ENCODE data around the gene USPL1.

- TF ChIP-seq GLIS3 (CRISPR knock-in tag; IDR thresholded peaks at IDR 0.05) (no peak), ZFP3 (CRISPR knock-in tag; IDR thresholded peaks at IDR 0.05) (no peak), ZFP30 (CRISPR knock-in tag; IDR thresholded peaks at IDR 0.05) (no peak), TOX (CRISPR knock-in tag; IDR thresholded peaks at IDR 0.05; ENCODE audit: borderline replicate concordance) (no peak), OSR1 (CRISPR knock-in tag; IDR thresholded peaks at IDR 0.05) (no peak), ZC3H10 (CRISPR knock-in tag; IDR thresholded peaks at IDR 0.05) (no peak), RARB (CRISPR knock-in tag; IDR thresholded peaks at IDR 0.05) (no peak), ESRRG (CRISPR knock-in tag; IDR thresholded peaks at IDR 0.05) (no peak), CREB5 (CRISPR knock-in tag; IDR thresholded peaks at IDR 0.05; ENCODE audit: low read depth) (no peak), TSHZ2 (CRISPR knock-in tag; IDR thresholded peaks at IDR 0.05) (no peak), POU6F1 (CRISPR knock-in tag; IDR thresholded peaks at IDR 0.05; ENCODE audit: borderline replicate concordance, low read depth) (no peak), ZNF8 (CRISPR knock-in tag; IDR thresholded peaks at IDR 0.05) (no peak), BACH2 (CRISPR knock-in tag; IDR thresholded peaks at IDR 0.05; ENCODE audit: borderline replicate concordance) (no peak)
- TF ChIP-seq, protein P1, sequence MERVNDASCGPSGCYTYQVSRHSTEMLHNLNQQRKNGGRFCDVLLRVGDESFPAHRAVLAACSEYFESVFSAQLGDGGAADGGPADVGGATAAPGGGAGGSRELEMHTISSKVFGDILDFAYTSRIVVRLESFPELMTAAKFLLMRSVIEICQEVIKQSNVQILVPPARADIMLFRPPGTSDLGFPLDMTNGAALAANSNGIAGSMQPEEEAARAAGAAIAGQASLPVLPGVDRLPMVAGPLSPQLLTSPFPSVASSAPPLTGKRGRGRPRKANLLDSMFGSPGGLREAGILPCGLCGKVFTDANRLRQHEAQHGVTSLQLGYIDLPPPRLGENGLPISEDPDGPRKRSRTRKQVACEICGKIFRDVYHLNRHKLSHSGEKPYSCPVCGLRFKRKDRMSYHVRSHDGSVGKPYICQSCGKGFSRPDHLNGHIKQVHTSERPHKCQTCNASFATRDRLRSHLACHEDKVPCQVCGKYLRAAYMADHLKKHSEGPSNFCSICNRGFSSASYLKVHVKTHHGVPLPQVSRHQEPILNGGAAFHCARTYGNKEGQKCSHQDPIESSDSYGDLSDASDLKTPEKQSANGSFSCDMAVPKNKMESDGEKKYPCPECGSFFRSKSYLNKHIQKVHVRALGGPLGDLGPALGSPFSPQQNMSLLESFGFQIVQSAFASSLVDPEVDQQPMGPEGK (CRISPR knock-in tag; IDR thresholded peaks at IDR 0.05; ENCODE audit: borderline replicate concordance), result no peak
These were observed 31.9 kb upstream of the USPL1 start for GRCh38 chr13:30585748-30586262.

Data from SK-N-SH treated with all-trans-retinoic acid at 6 μM for 48 hours (cell line).